Muscle layer of duodenum (tissue), 2 donors: ENCODE measurements around the gene NUDT16.
A peak's percentile ranks its signal among the peaks of the same experiment; 100 is the strongest.

Experiments used
- H3K27ac ChIP-seq: one replicate; pipeline ENCODE4 v1.7.0; 2013; ENCODE audit warnings: mild to moderate bottlenecking, low read length
- H3K27me3 ChIP-seq: one replicate; pipeline ENCODE4 v1.7.0; 2013; ENCODE audit warnings: low read depth, mild to moderate bottlenecking, control low read depth, low read length
- H3K36me3 ChIP-seq, 2 donors: one replicate each; pipeline ENCODE4 v1.7.0; 2013; ENCODE audit warnings: low read length in 2 of 2, control low read depth in 1 of 2, mild to moderate bottlenecking in 1 of 2; ENCODE audit not compliant: insufficient read depth in 2 of 2, control insufficient read depth in 1 of 2
- H3K4me1 ChIP-seq, 2 donors: one replicate each; pipeline ENCODE4 v1.7.0; 2013; ENCODE audit warnings: low read length in 2 of 2, mild to moderate bottlenecking in 2 of 2, control low read depth in 1 of 2, moderate library complexity in 1 of 2; ENCODE audit not compliant: insufficient read depth in 2 of 2, control insufficient read depth in 1 of 2
- H3K4me3 ChIP-seq, 2 donors: one replicate each; pipeline ENCODE4 v1.7.0; 2013; ENCODE audit warnings: low read length in 2 of 2, low read depth in 1 of 2, mild to moderate bottlenecking in 1 of 2
- H3K9me3 ChIP-seq, 2 donors: one replicate each; pipeline ENCODE4 v1.7.0; 2013; ENCODE audit warnings: low read length in 2 of 2, control low read depth in 1 of 2, mild to moderate bottlenecking in 1 of 2; ENCODE audit not compliant: control insufficient read depth in 1 of 2
- donor health status: healthy.

Gene NUDT16

GRCh38 chr3:131387796-131388489 is 6.4 kb downstream of the NUDT16 start:
- no peak overlapping the region for H3K4me3 ChIP-seq
- H3K27ac ChIP-seq = peak overlapping the region; percentile 67
- H3K9me3 ChIP-seq = no peaks in the 10 kb centered on the region
- peaks cover 0 to 2% of the 10 kb centered on the region in 2 donors for H3K4me1 ChIP-seq
- peaks cover 10 to 12% of the 10 kb centered on the region in 2 donors for H3K36me3 ChIP-seq
- H3K27me3 ChIP-seq = no peaks in the 10 kb centered on the region

GRCh38 chr3:131388490-131388799 is 6.9 kb downstream of the NUDT16 start:
- Histone ChIP-seq H3K4me1 (no peaks in the 10 kb centered on the region), H3K27ac (no peak overlapping the region), H3K27me3 (no peaks in the 10 kb centered on the region)

GRCh38 chr3:131390331-131390730 is 8.8 kb downstream of the NUDT16 start:
- no peaks in the 10 kb centered on the region for H3K27me3 ChIP-seq
- H3K27ac ChIP-seq = no peak overlapping the region
- H3K36me3 ChIP-seq = no peaks in the 10 kb centered on the region
- H3K9me3 ChIP-seq = no peaks in the 10 kb centered on the region
- no peaks in the 10 kb centered on the region for H3K4me1 ChIP-seq
- H3K4me3 ChIP-seq = no peak overlapping the region

More at GRCh38 chr3:131388490-131388799, 6.9 kb downstream of the NUDT16 start:
- H3K4me3 ChIP-seq = no peak overlapping the region
- H3K36me3 ChIP-seq = peaks cover 7 to 8% of the 10 kb centered on the region in 2 donors
- H3K9me3 ChIP-seq = no peaks in the 10 kb centered on the region

GRCh38 chr3:131393051-131393450 is 11.5 kb downstream of the NUDT16 start:
- Histone ChIP-seq H3K4me3 (no peak overlapping the region), H3K36me3 (no peaks in the 10 kb centered on the region), H3K27me3 (no peaks in the 10 kb centered on the region)

GRCh38 chr3:131393868-131394267 is 12.3 kb downstream of the NUDT16 start:
- H3K36me3 ChIP-seq = no peaks in the 10 kb centered on the region
- H3K27me3 ChIP-seq = no peaks in the 10 kb centered on the region
- H3K4me3 ChIP-seq = no peak overlapping the region
- H3K9me3 ChIP-seq = no peaks in the 10 kb centered on the region
- no peak overlapping the region for H3K27ac ChIP-seq
- H3K4me1 ChIP-seq = no peaks in the 10 kb centered on the region

More at GRCh38 chr3:131393051-131393450, 11.5 kb downstream of the NUDT16 start:
- Histone ChIP-seq H3K27ac (no peak overlapping the region), H3K9me3 (no peaks in the 10 kb centered on the region), H3K4me1 (no peaks in the 10 kb centered on the region)

- no peak overlapping the region for H3K27ac ChIP-seq
- H3K4me1 ChIP-seq = no peaks in the 10 kb centered on the region
- no peaks in the 10 kb centered on the region for H3K36me3 ChIP-seq
- H3K27me3 ChIP-seq = no peaks in the 10 kb centered on the region
- no peaks in the 10 kb centered on the region for H3K9me3 ChIP-seq
- H3K4me3 ChIP-seq = no peak overlapping the region
Observed at GRCh38 chr3:131394400-131394799, 12.8 kb downstream of the NUDT16 start.

- H3K27ac ChIP-seq = no peak overlapping the region
- no peaks in the 10 kb centered on the region for H3K9me3 ChIP-seq
- H3K4me3 ChIP-seq = no peak overlapping the region
- no peaks in the 10 kb centered on the region for H3K27me3 ChIP-seq
- H3K4me1 ChIP-seq = no peaks in the 10 kb centered on the region
- no peaks in the 10 kb centered on the region for H3K36me3 ChIP-seq
Observed at GRCh38 chr3:131396170-131396569, 14.6 kb downstream of the NUDT16 start.

- Histone ChIP-seq H3K27ac (no peak overlapping the region), H3K4me3 (no peak overlapping the region), H3K27me3 (no peaks in the 10 kb centered on the region), H3K4me1 (no peaks in the 10 kb centered on the region), H3K9me3 (no peaks in the 10 kb centered on the region), H3K36me3 (no peaks in the 10 kb centered on the region)
Observed at GRCh38 chr3:131397889-131398288, 16.3 kb downstream of the NUDT16 start.

GRCh38 chr3:131401978-131402377 is 20.4 kb downstream of the NUDT16 start:
- Histone ChIP-seq H3K4me3 (no peak overlapping the region), H3K27ac (no peak overlapping the region), H3K4me1 (no peaks in the 10 kb centered on the region), H3K36me3 (no peaks in the 10 kb centered on the region), H3K27me3 (no peaks in the 10 kb centered on the region), H3K9me3 (no peaks in the 10 kb centered on the region)

- Histone ChIP-seq H3K27ac (no peak overlapping the region), H3K9me3 (no peaks in the 10 kb centered on the region), H3K36me3 (no peaks in the 10 kb centered on the region), H3K27me3 (no peaks in the 10 kb centered on the region), H3K4me3 (no peak overlapping the region), H3K4me1 (no peaks in the 10 kb centered on the region)
Observed at GRCh38 chr3:131402391-131403039, 20.9 kb downstream of the NUDT16 start.

- Histone ChIP-seq H3K27me3 (no peaks in the 10 kb centered on the region), H3K4me1 (no peaks in the 10 kb centered on the region), H3K9me3 (no peaks in the 10 kb centered on the region), H3K4me3 (no peak overlapping the region), H3K36me3 (no peaks in the 10 kb centered on the region), H3K27ac (no peak overlapping the region)
Observed at GRCh38 chr3:131403216-131403895, 21.8 kb downstream of the NUDT16 start.
